ENCODE measurements around the gene NUAK2.

GRCh38 chr1:205351984-205352713 is 30.6 kb upstream of the NUAK2 start:
- no peak for TF ChIP-seq CTCF (IDR thresholded peaks at IDR 0.05)
- no peak for TF ChIP-seq POLR2A (IDR thresholded peaks at IDR 0.05)

Measured in uterus (tissue), 2 donors.